ENCODE data around the gene LHFPL3.
"Not testable (repeated sequence)": the region's sequence is repeated elsewhere in the genome, so short reads cannot be mapped to it uniquely, and the experiment has no call there.

The LHFPL3 gene

DNA sequence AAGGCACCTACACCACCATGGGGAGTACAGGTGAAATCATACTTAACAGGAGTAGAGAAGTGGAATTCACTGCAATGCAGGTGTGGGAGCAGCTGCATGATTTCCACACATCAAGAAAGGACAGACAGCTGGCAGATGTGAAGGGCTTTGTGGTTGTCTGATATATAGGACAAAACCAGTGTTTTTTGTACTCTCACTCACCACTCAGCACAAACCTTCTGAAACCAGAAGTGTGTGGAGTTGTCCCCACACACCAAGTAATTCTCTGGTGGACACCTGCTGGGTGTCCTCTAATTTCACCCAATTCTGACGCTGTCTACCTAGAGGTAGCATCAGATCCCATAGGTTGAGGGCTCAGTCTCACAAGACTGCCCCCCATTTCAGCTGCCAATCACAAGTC lies 357.9 kb downstream of the LHFPL3 start:
- Histone ChIP-seq H3K9me3 (no peaks in the 10 kb centered on the region), H3K4me3 (ENCODE audit: low read depth, low read length) (no peak overlapping the region), H3K27me3 (peaks cover 5% of the 10 kb centered on the region; the same call in 1 of the 2 replicates), H3K36me3 (no peaks in the 10 kb centered on the region), H3K4me1 (no peaks in the 10 kb centered on the region)
- DNase-seq, result no peak
- no peak for TF ChIP-seq CTCF (IDR thresholded peaks at IDR 0.05; ENCODE audit: low read depth, low read length)

DNA sequence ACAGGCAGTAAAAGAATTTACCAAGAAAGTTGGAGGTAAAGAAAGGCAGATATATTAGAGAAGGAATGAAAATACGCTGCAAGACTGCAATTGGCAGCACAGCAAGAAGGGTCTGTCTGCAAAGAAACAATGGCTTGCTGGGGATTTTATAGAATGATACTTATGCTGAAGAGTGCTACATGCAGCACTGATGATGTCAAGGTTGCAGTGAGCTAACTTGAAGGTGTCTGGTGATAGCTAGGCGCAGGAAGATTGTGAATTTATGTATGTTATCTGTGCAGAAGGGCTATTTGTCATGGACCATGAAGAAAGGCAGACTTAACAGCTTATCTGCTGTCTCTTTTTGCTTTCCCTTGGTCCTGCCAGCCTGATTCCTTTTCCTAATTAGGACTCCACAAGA lies 366.3 kb downstream of the LHFPL3 start:
- Histone ChIP-seq H3K9me3 (no peaks in the 10 kb centered on the region), H3K4me1 (no peaks in the 10 kb centered on the region), H3K36me3 (no peaks in the 10 kb centered on the region), H3K27me3 (no peaks in the 10 kb centered on the region), H3K4me3 (ENCODE audit: low read depth, low read length) (no peak overlapping the region)
- TF ChIP-seq CTCF (IDR thresholded peaks at IDR 0.05; ENCODE audit: low read depth, low read length), result no peak
- no peak for DNase-seq

GRCh38 chr7:104695563-104695962 lies 367.2 kb downstream of the LHFPL3 start:
- Histone ChIP-seq H3K4me1 (no peaks in the 10 kb centered on the region), H3K27me3 (no peaks in the 10 kb centered on the region), H3K9me3 (no peaks in the 10 kb centered on the region), H3K36me3 (no peaks in the 10 kb centered on the region), H3K4me3 (ENCODE audit: low read depth, low read length) (no peak overlapping the region)
- no peak for DNase-seq
- no peak for TF ChIP-seq CTCF (IDR thresholded peaks at IDR 0.05; ENCODE audit: low read depth, low read length)

GRCh38 chr7:104700336-104700735 lies 371.9 kb downstream of the LHFPL3 start:
- Histone ChIP-seq H3K27me3 (peaks cover 6% of the 10 kb centered on the region), H3K36me3 (no peaks in the 10 kb centered on the region), H3K4me3 (ENCODE audit: low read depth, low read length) (no peak overlapping the region), H3K4me1 (no peaks in the 10 kb centered on the region), H3K9me3 (no peaks in the 10 kb centered on the region)
- no peak for TF ChIP-seq CTCF (IDR thresholded peaks at IDR 0.05; ENCODE audit: low read depth, low read length)
- no peak for DNase-seq

GRCh38 chr7:104721027-104721426 lies 392.6 kb downstream of the LHFPL3 start:
- peaks cover 52% of the 10 kb centered on the region for H3K27me3 ChIP-seq
- DNase-seq; H3K36me3 ChIP-seq; H3K4me1 ChIP-seq; H3K9me3 ChIP-seq; H3K4me3 ChIP-seq (ENCODE audit: low read depth, low read length): not testable (repeated sequence)

DNA sequence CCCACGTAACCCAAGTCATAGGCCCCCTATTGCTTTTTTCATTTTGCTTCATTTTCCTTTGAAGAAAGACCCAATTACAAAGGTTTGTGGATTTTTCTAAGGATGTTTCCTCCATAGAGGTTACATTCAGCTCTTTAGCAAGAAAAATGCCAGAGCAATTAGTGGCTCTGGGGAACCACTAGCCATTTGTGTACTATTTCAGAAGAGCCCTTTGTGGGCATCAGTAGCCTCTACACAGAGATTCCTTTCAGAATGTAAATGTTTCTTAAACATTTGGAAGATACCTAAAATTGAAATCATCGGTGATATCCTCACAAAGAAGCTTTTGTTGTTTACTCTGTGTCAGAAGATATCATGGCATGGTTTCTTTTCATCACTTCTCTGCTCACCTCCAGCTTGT lies 394.6 kb downstream of the LHFPL3 start:
- H3K9me3 ChIP-seq, result no peaks in the 10 kb centered on the region
- peaks cover 44% of the 10 kb centered on the region for H3K27me3 ChIP-seq
- DNase-seq, result no peak
- no peak for TF ChIP-seq CTCF (IDR thresholded peaks at IDR 0.05; ENCODE audit: low read depth, low read length)
- H3K4me3 ChIP-seq (ENCODE audit: low read depth, low read length), result no peak overlapping the region
- no peaks in the 10 kb centered on the region for H3K4me1 ChIP-seq
- H3K36me3 ChIP-seq, result no peaks in the 10 kb centered on the region

GRCh38 chr7:104758504-104758903 lies 430.1 kb downstream of the LHFPL3 start:
- H3K4me3 ChIP-seq (ENCODE audit: low read depth, low read length), result no peak overlapping the region

More at GRCh38 chr7:104758504-104758903, 430.1 kb downstream of the LHFPL3 start:
- Histone ChIP-seq H3K9me3 (no peaks in the 10 kb centered on the region), H3K27me3 (peaks cover 27% of the 10 kb centered on the region), H3K4me1 (no peaks in the 10 kb centered on the region), H3K36me3 (no peaks in the 10 kb centered on the region)
- TF ChIP-seq CTCF (IDR thresholded peaks at IDR 0.05; ENCODE audit: low read depth, low read length), result no peak
- no peak for DNase-seq

Measured in BE2C (cell line).